Measurements from ENCODE around the gene LAMC2. TPM values are rescaled to one million over a fixed set of nuclear protein-coding genes. Genes with fewer than 3 reads are reported as not detected.

LAMC2 gene
- total and polyA plus RNA-seq, 9 of the 15 experiments (the other 6 are each of a cell fraction or from before 2014, with no cell fraction given), result 0.02 to 0.03 TPM; not detected in 7

- no peaks in the 10 kb centered on the region for H4K20me1 ChIP-seq (replicated peaks; ENCODE audit: control insufficient read depth, insufficient read depth, low read length)
- no peaks in the 10 kb centered on the region for H3K36me3 ChIP-seq (ENCODE audit: control insufficient read depth, insufficient read depth, low read length)
- in situ Hi-C loops (cut with MboI), result no loop called here
- 0 out of 5 replicates have a peak, but pooled peaks cover 0 to 3% of the 10 kb centered on the region in 2 experiments for H3K27me3 ChIP-seq (ENCODE audit: control insufficient read depth in 2 of 2, insufficient read depth in 2 of 2, low read length in 2 of 2)
- H3K4me3 ChIP-seq, result no peak overlapping the region
- no peak overlapping the region for H3K4me2 ChIP-seq (ENCODE audit: insufficient read depth, low read length)
- H3K4me1 ChIP-seq (replicated peaks in 1 of 2; ENCODE audit: control insufficient read depth in 2 of 2, insufficient read depth in 2 of 2, low read length in 2 of 2), result no peaks in the 10 kb centered on the region
- TF ChIP-seq CEBPB (tag; IDR thresholded peaks at IDR 0.05) (no peak), PPARD (CRISPR knock-in tag; IDR thresholded peaks at IDR 0.05) (no peak), ZSCAN32 (CRISPR knock-in tag; IDR thresholded peaks at IDR 0.05) (no peak), ZC3H4 (CRISPR knock-in tag; IDR thresholded peaks at IDR 0.05; ENCODE audit: borderline replicate concordance) (no peak), SMAD1 (IDR thresholded peaks at IDR 0.05; ENCODE audit: low read depth, low read length, partially characterized antibody) (no peak), GABPB2 (CRISPR knock-in tag; conservative IDR thresholded peaks at IDR 0.05) (no peak), CSDE1 (IDR thresholded peaks at IDR 0.05) (no peak), RB1 (IDR thresholded peaks at IDR 0.05; ENCODE audit: low read depth) (no peak), CAMTA2 (CRISPR knock-in tag; conservative IDR thresholded peaks at IDR 0.05) (no peak), PHF20 (IDR thresholded peaks at IDR 0.05; ENCODE audit: partially characterized antibody) (no peak), ZNF780A (CRISPR knock-in tag; IDR thresholded peaks at IDR 0.05) (no peak), NCOA4 (IDR thresholded peaks at IDR 0.05; ENCODE audit: partially characterized antibody) (no peak), LARP7 (IDR thresholded peaks at IDR 0.05) (no peak), ZBTB7A (IDR thresholded peaks at IDR 0.05; ENCODE audit: borderline replicate concordance, control insufficient read depth, low read depth, low read length) (no peak)
- H3K9me1 ChIP-seq (ENCODE audit: control insufficient read depth, insufficient read depth, low read length), result no peaks in the 10 kb centered on the region
- H3K9me3 ChIP-seq (replicated peaks; ENCODE audit: control insufficient read depth, insufficient read depth, low read depth, low read length), result no peaks in the 10 kb centered on the region
- ChIA-PET CTCF (ENCODE audit: low intra/inter-chr PET ratio) (no interaction called here), POLR2A (no interaction called here)
- DNase-seq (ENCODE audit: extremely low read depth in 1 of 4, low spot score in 3 of 4), result no peak
- intact Hi-C loops (cut with micrococcal nuclease), result no loop called here
- ATAC-seq, result no peak
- H3K79me2 ChIP-seq (ENCODE audit: control insufficient read depth, insufficient read depth, low read length), result no peaks in the 10 kb centered on the region
- H2AFZ ChIP-seq (ENCODE audit: low read depth, low read length), result no peak overlapping the region
- H3K27ac ChIP-seq (ENCODE audit: extremely low read depth, low read depth, low read length), result no peak overlapping the region
- BruUV-seq (replicated peaks), result no TSS peak
- H3K9ac ChIP-seq (ENCODE audit: insufficient read depth in 1 of 2, low read depth in 2 of 2, low read length in 2 of 2), result no peak overlapping the region
- FAIRE-seq, result no peak
- WGBS (ENCODE audit: insufficient coverage, low coverage, missing lambda C conversion rate), result 0% methylated on average over 3 of the region's 3 CpGs
These were observed 17.8 kb upstream of the LAMC2 start for GRCh38 chr1:183168308-183168707.
